ENCODE results near the gene KRT15.
A peak's percentile ranks its signal among the peaks of the same experiment; 100 is the strongest.

Gene KRT15

DNA sequence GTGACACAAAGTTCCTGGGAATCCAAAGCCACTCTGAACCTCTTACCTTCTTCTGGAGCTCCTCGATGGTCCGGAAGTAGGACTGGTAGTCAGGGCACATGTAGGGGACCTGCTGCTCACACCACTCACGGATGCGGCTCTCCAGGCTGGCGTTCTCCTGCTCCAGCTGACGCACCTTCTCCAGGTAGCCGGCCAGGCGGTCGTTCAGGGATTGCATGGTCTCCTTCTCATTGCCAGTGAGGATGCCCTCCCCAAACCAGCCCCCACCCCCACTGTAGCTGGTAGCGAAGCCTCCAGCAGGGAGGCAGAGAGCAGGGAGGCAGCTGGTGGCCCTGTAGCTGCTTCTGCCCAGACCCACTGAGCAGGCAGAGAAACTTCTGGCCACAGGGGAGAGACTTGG, 38.1 kb downstream of the KRT15 start:
- DNase-seq (ENCODE audit: low spot score), result no peak

DNA sequence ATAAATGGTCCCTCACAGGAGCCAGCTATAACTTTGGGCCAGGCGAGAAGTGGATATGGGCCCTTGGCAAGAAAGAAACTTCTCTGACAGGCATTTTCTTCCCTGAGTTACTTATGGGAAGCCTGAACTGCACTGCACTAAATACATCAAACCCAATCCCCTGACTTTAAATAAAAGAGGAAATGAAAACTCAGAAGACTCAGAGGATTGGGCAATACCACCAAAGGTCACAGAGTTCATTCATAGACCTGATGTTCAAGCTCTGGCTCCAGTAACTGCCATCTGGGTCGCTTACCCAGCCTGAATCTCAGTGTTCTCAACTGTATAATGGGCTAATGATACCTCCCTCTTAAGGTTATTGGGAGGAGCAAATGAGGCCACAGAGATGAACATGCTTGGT, 38.6 kb downstream of the KRT15 start:
- no peak for DNase-seq (ENCODE audit: low spot score)

DNA sequence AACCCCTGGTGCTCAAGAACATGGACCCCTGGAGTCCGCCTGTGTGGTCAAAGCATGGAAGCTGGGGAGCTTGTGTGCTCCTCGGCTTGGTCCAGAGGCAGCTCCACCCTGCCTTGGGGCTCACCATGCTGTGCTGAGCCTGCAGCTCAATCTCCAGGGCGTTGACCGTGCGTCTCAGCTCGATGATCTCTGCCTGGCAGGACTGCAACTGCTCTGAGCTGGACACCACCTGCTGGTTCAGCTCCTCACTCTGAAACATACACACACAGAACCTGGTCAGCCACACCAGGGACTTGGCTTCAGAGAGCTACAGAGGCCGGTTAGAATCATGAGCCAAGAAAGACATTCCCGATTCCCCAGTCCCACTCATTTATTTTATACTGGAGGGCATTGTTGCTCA, 40.5 kb downstream of the KRT15 start:
- DNase-seq (ENCODE audit: low spot score), result no peak

DNA sequence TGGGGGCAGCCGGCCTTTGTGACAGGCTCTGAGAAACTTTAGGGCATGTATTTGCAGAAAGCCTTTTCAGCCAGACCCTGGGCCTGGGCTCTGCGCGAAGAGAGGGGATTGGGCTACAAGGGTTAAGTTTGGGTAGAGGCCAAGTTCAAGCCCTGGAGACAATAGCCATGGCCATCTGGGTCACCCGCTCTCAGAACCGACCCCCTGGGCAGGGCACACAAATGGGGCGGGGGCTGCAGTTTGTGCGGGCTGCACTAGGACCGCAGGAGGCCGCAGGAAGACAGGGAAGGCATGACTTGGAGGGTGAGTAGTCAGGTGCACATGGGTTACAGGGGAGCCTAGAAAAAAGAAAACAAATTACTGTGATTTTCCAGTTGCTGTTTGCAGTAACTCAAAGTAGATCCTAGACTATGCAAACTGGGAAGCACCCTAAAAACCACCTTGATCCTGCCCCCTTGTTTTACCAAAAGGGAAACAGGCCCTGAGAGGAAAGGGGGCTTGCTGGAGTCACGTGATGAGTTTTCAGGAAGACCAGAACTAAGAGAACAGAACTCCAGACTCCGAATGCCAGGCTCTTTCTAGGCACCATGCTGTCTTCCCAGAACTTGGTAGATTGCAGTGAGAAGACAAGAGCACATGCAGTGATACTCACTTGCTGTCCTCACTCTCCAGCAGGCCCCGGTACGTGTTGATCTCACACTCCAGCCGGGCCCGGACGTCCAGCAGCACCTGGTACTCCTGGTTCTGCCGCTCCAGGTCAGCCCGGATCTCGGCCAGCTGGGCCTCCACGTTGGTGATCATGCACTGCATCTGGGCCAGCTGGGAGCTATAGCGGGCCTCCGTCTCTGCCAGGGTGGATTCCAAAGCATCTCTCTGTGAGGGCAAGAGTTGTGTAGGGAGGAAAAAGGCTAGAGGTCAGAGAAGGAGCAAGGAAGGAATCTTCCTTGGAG, 41.5 kb downstream of the KRT15 start:
- no peak for DNase-seq (ENCODE audit: low spot score)

DNA sequence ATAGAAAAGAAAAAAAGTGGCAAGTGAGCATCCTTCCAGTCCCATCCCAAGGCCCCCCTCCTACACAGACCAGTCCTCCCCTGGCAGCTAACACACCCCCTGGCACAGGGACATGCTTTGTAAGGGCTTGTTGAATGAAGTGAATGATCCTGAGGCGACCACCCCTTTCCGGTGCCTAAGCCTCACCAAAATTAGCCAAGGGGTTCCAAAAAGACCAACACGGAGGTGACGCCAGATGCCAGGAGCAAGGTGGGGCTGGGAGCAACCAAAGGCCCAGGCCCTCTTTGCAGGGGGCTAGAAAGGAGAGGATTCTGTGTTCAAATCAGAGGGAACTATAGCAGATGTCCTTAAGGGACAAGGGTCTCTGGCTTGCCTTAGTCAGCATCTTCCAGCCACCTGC, 43.3 kb downstream of the KRT15 start:
- no peak for DNase-seq (ENCODE audit: low spot score)

DNA sequence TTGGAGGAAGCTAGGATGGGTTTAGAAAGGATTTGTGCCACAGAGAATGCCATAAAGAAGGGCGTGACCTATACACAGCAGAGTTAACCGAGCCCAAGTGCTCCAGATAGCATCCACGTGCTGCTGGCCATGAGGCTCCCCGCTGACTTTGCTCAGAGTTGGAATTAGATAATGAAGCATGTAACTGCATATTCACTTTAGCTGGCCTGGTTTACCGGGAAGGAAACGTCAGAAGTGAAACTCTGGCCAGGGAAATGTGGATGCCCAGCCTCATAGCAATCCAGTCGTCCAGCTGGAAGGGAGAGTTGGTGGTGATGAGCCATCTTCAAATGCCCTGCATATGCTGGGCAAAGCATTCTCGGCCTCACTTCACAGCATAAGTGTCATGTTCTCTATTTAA, 43.8 kb downstream of the KRT15 start:
- no peak for DNase-seq (ENCODE audit: low spot score)

DNA sequence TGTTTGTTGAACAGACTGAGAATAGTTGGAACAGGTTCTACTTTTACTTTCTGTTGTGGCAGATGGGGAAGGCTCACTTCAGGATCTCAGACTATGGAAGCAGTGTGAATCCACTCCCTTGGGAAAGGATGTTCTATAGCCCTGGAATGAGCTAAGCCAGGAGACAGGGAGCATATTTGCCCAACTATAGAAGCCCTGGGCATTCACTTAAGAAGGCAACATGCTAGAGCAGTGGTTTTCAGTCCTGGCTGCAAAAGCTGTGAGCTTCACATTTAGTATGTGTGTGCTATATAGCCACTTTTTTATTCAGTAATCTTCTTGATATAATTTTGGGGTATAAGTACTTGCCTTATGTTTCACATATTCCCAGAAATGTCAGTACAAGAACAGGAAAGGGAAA, 50.3 kb downstream of the KRT15 start:
- no peak for DNase-seq (ENCODE audit: low spot score)

DNA sequence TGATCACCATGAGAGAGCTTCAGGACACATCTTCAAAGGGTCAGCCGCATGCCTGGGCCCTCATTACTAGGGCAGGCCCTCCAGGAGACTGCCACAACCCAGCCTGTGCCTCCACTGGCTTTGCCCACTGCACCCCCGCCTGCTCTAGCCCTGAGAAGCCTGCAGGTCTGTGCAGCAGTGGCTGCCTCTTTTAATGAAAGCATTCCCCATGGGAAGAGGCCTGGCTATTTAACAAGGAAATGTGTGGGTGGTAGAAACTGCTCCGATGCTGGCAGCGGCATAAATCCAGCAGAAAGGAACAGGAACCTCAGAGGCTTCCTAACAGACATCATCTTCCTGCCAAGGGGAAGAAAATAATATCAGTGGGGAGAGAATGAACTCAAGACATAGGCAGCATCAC, 51.1 kb downstream of the KRT15 start:
- DNase-seq (ENCODE audit: low spot score), result no peak

DNA sequence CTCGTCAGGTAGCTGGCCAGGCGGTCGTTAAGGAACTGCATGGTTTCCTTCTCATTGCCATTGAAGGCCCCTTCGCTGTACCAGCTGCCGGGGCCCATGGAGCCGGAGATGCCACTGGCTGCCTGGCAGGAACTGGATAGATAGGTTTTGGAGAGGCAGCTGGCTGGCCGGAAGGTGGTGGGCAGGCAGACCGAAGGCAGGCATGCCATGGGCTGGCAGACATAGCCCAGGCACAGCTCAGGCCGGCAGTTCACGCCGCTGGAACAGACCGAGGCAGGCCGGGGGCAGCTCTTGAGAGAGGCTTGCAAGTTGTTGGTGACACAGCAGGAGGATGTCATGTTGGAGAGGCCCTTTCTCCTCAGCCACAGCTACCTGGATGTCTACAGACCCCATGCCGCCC, 51.7 kb downstream of the KRT15 start, which contains the start of gene KRT32:
KRT32 (minus strand) TSS at position 399 of the 400 bp plus-strand sequence; CDS start at position 338, 61 bp downstream.
- DNase-seq (ENCODE audit: low spot score), result no peak

DNA sequence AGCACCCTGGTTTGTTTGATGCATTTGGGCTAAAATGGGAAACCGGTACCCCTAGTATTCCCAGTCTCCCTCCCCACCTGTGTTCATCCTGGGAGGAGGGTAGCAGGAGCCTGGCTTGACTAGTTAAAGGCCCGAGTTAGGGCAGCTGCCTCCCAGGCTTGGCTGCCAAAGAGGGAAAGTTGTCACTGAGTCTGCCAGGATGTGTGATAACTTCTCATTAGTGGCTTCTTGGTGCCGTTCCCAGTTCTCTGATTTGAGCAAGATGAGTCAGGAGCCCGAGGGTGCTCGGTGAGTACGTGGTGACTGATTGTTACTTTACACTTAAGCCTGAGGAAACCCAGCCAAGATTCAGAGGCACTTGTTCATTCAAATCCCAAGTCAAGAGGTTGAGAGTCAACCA, 54.0 kb downstream of the KRT15 start:
- peak; percentile 96 for DNase-seq (ENCODE audit: low spot score)

DNA sequence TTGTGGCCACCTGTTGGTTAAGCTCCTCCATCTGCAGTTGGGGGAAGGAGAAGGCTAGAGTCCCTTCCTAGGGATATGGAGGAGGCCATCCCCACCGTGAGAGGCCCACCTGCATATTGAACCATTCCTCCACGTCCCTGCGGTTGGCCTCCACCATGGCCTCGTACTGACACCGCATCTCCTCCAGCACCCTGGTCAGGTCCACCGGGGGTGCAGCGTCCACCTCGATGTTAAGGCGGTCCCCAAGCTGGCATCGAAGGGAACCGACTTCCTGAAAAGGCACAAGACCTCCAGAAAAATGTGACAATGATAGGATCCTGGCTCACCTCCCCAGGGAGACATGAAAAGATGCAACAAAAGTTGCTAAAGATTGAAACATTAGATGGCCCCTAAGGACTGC, 54.5 kb downstream of the KRT15 start:
- DNase-seq (ENCODE audit: low spot score), result no peak

DNA sequence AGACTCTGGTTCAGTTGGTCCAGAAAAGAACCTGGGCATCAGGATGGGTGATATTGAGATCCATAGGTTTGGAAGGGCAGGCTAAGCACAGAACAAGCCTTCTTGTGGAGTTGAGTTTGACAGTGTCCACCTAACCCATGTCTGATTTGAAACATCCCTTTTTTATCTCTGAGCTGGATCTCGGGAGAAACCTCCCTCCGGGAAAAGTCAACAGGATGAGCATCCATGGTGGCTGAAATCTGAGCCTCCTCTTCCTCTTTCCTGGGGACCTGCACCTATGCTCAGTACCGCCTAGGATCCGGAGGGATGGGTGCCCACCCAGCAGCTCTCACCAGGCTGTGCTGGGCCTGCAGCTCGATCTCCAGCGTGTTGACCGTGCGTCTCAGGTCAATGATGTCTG, 54.9 kb downstream of the KRT15 start:
- no peak for DNase-seq (ENCODE audit: low spot score)

All from AG08395 (cell line).